Measurements from ENCODE around the gene ENTPD6. TPM values are rescaled to one million over a fixed set of nuclear protein-coding genes. Genes with fewer than 3 reads are reported as not detected.

ENTPD6 gene
- total and polyA plus RNA-seq, 2 of the 4 experiments (the other 2 are of a cell fraction): 61.1 to 98.6 TPM

DNA sequence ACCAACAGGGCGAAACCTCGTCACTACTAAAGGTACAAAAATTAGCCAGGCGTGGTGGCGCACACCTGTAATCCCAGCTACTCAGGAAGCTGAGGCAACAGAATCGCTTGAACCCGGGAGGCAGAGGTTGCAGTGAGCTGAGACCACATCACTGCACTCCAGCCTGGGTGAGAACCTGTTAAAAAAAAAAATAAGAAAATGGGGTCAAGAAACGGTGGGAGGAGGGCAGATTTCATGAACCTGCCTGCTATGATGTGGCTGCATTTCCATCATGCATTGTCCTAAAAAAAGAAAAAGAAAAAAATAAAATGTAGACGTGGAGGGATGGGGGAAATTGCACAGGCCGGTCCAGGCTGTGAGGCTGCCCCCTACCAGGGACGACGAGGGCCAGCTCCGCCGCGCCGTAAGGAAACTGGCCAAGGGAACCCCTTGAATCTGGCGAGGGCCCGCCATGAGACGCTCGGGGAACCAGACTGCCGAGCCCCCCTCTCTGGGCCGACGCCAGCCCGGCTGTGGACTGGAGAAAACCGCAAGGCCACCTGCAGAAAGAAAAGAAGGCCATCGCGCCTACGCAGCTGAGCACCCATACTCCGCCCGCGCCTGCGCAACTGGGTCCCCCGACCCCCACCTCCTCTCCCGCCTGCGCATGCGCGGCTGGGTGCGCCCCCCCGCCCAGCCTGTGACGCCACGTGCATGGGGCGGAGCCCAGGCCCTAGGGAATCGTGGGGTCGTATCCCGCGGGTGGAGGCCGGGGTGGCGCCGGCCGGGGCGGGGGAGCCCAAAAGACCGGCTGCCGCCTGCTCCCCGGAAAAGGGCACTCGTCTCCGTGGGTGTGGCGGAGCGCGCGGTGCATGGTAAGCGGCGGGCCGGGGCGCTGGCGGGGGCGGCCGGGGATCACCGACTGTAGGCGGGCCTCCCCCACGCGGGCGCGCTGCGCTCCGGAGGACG, at the start of gene ENTPD6 (continued):
- TF ChIP-seq, protein P1, sequence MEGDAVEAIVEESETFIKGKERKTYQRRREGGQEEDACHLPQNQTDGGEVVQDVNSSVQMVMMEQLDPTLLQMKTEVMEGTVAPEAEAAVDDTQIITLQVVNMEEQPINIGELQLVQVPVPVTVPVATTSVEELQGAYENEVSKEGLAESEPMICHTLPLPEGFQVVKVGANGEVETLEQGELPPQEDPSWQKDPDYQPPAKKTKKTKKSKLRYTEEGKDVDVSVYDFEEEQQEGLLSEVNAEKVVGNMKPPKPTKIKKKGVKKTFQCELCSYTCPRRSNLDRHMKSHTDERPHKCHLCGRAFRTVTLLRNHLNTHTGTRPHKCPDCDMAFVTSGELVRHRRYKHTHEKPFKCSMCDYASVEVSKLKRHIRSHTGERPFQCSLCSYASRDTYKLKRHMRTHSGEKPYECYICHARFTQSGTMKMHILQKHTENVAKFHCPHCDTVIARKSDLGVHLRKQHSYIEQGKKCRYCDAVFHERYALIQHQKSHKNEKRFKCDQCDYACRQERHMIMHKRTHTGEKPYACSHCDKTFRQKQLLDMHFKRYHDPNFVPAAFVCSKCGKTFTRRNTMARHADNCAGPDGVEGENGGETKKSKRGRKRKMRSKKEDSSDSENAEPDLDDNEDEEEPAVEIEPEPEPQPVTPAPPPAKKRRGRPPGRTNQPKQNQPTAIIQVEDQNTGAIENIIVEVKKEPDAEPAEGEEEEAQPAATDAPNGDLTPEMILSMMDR (conservative IDR thresholded peaks at IDR 0.05; ENCODE audit: low read depth, low read length): 0 out of 2 replicates have a peak, but pooled peaks have one; percentile 23
- TF ChIP-seq, protein P2, sequence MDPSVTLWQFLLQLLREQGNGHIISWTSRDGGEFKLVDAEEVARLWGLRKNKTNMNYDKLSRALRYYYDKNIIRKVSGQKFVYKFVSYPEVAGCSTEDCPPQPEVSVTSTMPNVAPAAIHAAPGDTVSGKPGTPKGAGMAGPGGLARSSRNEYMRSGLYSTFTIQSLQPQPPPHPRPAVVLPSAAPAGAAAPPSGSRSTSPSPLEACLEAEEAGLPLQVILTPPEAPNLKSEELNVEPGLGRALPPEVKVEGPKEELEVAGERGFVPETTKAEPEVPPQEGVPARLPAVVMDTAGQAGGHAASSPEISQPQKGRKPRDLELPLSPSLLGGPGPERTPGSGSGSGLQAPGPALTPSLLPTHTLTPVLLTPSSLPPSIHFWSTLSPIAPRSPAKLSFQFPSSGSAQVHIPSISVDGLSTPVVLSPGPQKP (IDR thresholded peaks at IDR 0.05; ENCODE audit: borderline replicate concordance, low read depth, low read length): no peak
- TF ChIP-seq BHLHE40 (IDR thresholded peaks at IDR 0.05; ENCODE audit: low read depth, low read length) (peak; percentile 86), NFE2L2 (IDR thresholded peaks at IDR 0.05; ENCODE audit: low read depth, low read length) (no peak)

Data from IMR-90 (cell line).